Nucleus accumbens (tissue), 56 donors: ENCODE data around the gene ASIC3.

Experiments used
- DNase-seq, 56 donors: peaks; one replicate each; lab custom pipeline; 2025; lab: John Stamatoyannopoulos, UW

The ASIC3 gene

DNA sequence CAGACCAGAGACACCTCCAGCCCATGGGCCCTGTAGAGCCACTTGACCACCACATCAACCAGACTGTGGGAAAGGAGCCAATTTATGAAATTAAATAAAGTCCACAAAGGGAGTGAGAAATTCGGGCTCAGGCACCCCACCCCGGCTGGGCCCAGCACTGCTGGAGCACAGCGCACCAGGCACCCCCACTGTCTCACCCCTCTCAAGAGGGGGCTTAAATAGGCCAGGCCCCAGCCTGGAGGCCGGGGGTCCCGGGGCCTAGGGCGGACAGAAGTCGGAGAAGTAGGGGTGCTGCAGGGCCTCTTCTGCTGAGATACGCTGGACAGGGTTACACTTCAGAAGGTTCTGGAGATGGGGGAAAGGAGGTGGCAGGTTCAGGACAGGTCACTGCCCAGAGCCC lies 5.4 kb downstream of the ASIC3 start:
- no peak for DNase-seq

DNA sequence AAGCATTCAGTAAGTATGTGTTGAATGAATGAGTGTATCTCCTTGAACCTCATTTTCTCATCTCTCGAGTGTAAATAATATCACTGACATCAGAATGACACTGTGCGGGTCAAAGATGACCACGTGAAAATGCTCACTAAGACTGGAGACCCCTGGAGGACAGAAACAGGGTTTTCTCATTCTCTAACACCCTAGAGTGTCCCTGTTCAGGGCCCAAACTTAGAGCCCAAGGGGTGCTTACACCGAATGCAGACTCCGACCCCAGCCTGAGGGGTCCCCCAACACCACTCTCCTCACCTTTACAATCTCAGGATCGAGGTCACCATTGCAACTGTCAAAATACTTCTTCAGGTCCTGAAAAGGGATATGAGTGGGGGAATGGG lies 7.9 kb downstream of the ASIC3 start:
- no peak for DNase-seq

DNA sequence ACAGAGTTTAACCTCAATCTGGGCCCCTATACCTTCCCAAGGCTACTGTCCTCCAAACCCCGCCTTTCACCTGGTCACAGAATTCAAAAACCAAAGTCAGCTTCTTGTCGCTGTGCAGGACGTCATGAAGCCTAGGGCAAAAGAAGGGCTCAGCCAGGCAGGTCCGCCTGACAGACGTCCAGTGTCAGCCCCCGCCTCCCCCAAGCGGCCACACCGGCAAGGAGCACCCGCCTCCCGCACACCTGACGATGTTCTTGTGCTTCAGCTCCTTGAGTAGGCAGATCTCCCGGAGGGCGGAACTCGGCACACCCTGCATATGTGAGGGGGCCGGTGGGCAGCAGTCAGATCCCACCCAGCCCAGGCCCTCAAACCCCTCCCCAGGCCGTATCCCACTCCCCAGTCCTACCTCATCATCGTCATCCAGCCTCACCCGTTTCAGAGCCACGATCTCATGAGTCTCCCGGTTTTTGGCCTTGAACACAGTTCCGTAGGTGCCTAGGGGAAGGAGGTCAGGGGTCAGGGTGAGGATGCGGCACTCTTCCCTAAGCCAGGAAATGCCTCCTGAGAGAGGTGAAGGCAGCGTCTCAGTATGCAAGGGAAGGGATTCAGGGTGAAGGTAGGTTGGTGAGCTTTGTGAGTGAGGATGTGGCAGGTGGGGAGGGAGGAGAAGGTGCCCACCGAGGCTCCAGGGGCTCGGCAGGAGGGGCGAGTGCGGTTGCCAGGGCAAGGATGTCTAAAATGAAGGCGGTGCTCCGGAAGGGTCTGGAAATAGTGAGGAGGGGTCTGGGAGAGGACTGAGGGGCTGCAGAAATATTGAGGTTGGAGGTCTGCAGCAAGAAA lies 8.6 kb downstream of the ASIC3 start:
- DNase-seq: peak in 7 of 56 donors; percentile 13 to 48 (median 23)

DNA sequence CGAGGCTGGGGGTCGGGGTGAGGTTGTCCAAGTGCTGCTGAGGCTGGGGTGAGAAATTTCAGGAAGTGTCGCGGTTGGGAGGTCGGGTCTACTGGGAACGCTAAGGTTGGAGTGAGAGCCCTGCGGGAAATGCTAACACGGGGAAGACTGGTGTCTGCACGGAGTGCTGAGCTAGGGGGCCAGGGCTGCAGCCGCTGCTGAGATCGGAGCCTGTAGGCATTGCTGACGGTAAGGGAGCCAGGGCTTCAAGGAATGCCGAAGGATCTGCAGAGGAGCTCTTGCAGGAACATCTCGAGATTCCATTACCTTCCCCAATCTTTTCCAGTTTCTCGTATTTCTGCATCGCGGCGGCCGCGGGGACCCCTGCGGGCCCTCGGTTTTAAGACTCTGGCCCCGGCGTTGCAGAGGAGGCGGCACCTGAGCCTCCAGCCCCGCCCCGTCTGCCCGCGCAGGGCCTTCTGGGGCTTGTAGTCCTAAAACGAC lies 9.2 kb downstream of the ASIC3 start, which contains the start of gene CDK5:
CDK5 (minus strand) TSS at position 392 of the 483 bp plus-strand sequence; CDS start at position 343, 49 bp downstream.
- no peak for DNase-seq

DNA sequence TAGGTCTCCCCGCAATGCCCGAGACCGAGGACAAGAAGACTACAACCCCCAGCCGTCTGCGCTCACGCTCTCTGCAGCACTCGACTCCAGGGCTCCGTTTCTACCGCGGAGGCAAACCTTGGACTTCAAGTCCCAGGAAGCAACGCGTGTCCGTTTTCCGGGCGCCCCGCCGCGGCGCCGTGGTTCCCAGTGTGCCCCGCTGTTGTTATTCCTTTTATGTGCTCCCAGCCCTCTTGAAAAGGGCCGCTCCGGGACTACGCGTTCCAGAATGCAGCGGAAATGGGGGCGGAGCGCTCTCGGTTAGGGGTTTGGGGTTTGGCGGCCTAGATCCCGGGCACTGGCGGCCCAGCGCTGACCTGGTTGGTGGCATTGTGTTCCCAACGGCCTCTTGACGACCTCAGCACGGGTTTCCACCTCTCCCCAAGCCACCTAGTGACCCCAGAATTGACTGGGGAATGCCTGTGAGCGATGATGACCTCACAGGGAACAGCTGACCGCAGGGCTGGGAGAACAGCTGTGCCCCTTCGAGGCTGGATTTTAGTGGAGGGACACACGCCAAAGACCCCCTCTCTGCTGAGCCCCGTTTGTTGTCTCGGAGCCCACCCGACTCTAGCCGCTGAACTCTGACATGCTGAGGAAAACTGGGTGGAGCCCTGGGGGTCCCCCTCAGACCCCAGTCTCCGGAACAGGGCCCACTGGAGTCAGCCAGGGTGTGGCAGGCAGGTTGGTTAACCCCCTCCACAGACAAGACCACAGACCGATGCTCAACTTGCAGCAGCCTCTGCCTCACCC lies 9.9 kb downstream of the ASIC3 start:
- peak; percentile 81 to 100 (median 99) for DNase-seq

DNA sequence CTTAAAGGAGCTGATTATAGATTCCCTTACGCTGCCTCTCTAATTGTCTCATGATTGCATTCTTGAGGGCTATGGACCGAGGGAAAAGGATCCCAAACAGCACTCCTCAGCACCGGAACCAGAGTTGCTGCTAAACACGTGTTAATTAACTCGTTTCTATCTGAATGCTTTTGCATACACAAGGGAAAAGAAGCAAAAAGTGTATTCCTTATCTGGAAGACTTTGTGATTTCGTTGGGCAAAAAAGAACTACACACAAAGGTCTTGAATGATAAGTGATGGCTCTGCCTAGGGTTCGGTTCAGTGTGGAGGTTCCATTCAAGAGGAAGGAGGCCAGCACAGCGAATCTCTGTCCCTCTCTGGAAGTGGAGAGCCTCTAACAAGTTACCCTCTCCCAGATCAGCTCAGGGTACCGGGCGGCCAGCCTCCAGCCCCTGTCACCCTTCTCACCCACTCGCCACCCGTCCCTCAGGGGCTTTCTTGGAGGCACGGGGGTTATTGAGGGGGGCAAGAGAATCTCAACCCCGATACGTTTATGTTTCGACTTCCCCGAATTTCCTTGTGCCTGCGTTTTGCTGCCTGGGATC lies 10.5 kb downstream of the ASIC3 start:
- DNase-seq: peak in 7 of 56 donors; percentile 40 to 75 (median 60)

DNA sequence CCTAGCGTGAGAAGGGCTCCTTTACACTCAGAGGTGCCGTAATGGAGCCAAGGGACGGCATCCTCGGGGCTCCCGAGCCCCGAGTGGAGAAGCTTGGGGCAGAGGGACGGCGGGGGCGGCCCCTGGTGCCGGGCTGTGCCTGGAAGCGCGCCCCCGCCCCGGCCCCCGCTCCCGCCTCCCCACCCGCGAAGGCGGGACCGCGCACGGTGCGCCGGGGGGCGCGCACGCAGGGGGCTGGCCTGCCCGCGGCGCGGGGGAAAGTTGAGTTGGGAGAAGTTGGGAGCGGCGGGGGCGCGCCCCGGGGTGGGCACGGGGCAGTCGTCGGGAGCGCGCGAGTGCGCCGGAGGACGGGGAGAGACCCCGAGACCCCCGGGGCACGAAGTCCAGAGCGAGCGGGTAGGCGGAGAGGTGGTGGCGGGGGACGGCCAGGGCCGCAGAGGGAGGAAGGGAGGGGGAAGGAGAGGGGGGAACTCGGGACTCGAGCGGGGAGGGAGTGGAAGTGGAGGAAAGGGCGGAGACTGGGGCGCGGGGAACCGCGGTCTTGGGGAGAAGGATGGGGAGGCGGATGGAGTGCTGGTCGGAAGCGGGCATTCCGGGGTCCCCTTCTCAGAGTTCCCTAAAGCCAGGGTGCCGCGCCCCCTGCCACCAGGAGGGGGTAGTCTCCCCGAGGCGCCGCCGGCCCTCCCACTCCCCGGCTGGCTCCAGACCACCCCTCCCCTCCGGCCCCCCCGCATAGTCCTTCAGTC lies 11.2 kb downstream of the ASIC3 start, which contains the start of gene SLC4A2:
SLC4A2 (plus strand) TSS at position 223 of the 746 bp plus-strand sequence. CDS start 2,399 bp downstream, outside the sequence.
- peak in 55 of 56 donors; percentile 38 to 93 (median 81) for DNase-seq

DNA sequence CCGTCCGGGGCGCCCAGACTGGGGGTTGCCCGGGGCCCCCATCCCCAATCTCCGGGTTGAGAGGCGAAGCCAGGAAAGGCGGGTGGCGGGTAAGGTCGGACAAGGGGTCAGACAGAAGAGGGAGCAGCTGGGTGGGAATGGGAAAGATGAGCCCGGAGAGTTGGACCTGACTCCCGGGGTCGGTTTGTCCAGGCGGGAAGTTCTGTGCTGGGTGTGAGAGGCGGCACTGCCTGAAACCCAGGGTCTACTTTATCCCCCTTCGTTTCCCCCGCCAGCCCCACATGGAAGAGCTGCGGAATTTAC lies 11.7 kb downstream of the ASIC3 start:
- peak in 3 of 56 donors; percentile 34 to 55 (median 45) for DNase-seq

DNA sequence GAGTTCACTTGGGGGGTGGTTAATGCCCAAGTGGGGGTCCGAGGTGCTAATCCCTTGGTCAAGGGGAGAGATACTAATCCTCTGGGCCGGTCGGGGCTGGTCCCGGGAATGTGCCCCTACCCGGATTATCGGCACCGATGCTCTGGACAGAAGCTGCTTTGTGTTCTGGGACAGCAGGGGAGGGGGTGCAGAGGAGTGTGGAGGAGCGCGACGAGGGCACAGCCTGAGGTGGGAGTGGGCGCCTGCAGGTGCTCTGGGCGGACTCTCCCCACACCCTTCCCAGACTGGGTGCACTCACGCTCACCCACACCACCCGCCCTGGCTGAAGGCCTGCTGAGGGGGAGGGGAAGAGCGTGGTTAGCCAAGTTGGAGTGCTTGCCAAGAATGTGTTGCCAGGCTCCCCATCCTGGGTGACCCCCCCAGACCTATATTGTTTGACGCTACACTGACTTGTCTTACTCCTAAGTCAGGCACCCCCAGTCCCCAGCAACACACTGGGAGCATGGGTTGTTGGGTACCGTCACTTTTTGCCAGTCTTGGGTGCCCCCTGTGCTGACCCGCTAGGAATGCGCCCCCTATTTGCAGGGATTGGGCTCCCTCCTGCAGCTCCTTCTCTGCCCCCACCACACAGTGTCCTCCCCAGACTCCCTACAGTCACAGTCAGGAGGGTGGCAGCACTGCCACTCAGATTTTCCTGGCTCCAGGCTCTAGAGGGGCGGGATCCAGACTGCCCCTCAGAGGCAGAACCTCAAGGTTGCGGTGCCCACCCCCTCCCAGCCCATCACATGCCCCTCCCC lies 12.3 kb downstream of the ASIC3 start:
- DNase-seq: peak in 31 of 56 donors; percentile 21 to 59 (median 41)

DNA sequence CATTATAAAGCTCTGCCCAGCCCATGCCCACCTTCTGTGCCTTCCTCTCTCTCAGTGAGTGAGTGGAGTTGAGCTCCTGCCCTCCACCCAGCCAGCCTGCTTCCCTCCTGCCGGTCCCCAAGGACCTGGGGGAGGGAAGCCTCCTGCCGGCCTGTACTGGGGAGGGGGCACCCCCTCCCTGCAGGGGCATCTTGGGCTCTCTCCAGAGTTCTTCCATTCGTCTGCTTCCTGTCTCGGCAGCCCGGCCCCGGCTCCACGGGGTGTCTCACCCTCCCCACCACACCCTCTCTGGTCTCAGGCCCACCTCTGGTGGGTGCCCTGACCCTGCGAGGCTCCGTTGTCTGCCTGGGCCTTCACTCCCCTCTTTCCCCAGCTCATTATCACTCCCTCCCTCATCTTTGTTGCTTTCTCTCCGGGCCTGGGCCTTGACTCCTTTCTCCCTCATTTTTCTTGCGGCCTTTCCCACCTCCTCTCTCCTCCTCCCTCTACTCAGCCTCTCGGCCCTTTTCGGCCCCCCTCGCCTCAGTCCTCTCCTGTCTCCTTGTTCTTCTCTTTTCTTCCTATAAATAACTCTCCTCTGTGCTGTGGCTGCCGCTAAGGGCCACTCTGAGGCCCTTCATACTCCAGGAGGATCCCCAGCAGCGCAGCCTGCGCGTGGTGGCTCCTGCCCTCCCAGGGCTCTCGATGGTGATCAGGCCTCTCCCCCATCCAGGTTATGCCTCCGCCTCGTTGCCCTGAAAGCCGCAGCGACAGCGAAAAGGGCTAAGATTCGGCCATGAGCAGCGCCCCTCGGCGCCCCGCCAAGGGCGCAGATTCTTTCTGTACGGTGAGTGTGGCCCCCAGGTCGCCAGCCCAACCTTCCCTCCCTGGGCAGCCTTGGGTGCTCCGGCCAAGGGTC lies 13.1 kb downstream of the ASIC3 start:
- no peak for DNase-seq

DNA sequence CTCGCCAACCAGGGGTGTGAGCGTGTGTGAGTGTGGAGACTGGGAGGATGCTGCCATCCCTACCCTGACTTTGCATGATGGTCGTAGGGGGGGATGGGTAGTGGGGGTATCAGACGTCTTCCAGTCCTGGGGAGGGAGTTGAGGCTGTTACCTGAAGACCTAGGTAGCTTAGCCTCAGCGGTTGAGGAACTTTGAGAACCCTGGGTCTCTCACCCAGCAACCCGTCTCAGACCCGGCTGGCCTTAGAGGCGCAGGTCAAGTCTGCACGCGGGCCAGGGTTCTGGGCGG lies 13.7 kb downstream of the ASIC3 start:
- no peak for DNase-seq

DNA sequence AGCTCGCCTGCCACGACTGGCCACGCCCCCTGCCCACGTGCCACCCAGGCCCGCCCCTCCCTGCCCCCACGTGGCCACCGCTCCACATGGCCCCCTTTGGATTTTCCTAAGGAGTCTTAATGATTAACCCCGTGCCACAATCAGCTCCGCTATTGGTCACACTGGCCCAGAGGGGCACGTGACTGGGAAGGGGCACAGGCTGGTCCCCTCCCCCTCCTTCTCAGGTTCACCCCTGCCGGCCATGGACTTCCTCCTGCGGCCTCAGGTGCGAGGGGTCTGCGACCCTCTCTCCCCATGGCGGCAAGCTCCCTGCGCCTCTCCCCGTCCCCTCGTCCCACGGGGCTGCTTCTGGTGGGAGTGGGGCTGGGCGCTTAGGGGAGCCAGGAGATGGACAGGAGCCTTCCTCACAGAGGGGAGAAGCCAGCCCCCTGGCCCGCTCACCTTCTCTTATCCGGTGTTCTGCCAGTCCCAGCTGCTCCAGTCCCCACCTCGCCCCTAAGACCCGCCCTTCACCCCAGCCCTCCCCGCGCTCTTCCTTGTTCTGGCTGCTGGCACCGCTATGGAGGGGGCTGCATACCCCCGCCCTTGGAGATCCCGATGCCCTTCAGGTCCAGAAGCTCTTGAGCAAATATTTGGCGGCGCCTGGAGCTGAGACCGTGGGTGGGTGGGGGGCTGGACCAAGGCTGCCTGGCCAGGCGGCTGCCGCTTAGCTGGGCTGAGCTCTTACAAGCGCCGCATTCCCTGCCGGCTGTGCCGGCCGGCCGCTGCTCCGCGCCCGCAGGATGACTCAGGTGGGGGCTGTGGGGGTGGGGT lies 14.3 kb downstream of the ASIC3 start:
- DNase-seq: peak in 1 of 56 donors; percentile 26

DNA sequence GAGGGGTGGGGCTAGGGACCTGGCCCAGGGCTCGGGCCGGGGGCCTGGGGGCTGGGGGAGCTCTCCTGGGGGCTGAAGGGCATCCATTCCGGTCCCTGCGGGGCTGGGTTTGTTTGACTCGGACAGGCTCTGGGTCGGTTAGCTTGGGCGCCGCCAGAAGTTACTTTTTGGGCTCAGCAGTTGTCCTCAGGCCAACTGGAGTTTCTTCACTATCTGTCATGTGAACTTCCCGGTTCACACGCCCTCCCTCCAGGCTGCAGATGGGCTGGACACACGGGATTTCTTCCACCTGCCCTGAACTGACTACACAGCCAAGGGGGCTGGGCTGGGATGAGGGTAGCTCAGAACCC lies 14.9 kb downstream of the ASIC3 start:
- no peak for DNase-seq

DNA sequence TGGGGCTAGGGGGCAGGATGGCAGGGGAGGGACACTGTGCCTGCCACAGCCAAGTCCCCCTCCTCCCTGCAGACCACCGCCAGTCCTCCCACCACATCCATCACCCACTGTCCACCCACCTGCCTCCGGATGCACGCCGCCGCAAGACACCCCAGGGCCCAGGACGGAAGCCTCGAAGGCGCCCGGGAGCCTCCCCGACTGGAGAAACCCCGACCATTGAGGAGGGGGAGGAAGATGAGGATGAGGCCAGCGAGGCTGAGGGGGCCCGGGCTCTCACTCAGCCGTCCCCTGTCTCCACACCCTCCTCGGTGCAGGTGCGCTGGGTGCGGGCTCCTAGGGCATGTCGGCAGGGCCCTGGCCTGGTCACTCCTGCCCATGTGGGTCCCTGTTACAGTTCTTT lies 16.1 kb downstream of the ASIC3 start:
- no peak for DNase-seq

DNA sequence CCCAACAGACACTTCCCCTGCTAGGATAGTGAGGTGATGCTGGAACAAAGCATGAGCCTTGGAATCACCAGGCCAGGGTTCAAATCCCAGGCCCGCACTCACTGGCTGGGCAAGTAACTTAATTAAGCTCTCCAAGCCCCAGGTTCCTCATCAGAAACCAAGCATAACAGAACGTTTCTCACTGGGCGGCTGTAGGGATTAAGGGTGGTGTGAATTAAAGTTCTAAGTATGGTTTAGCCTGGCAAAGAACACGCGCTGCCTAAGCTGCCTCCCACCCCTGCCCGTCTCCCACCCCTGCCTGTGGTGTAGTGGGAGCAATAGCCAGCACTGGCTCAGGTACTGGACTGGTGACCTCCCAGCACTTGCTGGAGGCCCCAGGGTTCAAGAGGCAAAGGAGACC lies 16.7 kb downstream of the ASIC3 start:
- DNase-seq: no peak

DNA sequence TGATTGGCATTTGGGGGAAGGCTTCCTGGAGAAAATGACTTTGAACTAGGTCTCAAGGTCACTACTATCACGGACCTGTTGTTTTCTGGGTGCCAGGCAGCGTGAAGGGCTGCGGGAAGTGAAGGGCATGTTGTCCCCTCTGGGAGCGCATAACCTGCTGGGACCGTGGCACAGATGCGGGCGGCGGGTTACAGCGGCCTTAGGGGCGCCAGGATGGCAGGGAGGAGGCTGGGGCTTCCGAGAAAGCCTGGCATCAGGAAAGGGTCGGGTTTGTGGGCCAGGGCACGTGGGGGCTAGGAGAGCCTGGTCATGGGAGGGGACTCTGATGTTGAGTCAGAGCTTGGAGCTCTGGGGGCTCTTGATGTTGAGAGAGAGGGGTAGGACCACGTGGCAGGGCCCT lies 17.2 kb downstream of the ASIC3 start:
- DNase-seq: no peak

DNA sequence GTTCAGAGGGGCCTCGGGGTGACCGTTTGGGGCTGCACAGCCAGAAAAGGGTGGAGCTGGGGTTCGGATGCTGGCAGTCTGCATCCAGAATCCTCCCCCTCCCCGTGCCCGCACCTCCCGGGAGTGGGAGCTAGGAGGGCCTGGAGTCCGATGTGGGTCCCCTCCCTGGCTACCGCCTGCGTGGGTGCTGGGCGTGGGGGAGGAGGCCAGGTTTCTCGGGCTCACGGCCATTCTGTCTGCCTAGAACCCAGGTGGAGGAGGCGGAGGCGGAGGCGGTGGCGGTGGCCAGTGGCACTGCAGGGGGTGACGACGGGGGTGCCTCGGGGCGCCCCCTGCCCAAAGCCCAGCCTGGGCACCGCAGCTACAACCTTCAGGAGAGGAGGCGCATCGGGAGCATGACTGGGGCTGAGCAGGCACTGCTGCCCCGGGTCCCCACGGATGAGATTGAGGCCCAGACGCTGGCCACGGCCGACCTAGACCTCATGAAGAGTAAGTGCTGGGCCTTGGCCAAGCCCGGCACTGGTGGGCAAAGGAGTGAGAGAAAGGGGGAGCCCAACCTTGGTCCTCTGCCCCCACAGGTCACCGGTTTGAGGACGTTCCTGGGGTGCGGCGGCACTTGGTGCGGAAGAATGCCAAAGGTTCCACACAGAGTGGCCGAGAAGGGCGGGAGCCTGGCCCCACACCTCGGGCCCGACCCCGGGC lies 18.1 kb downstream of the ASIC3 start:
- no peak for DNase-seq
